A375 (cell line): ENCODE measurements around the gene HLA-DPA1. TPM values are rescaled to one million over a fixed set of nuclear protein-coding genes. Genes with fewer than 3 reads are reported as not detected.

Source experiments
- total RNA-seq: library from RNA; depleted of rRNA; stranded (reverse); fragments of >200 nt; shearing (Covaris generic); gene quantifications from 2 replicates; pipeline ENCODE4 v1.2.3, GENCODE V29; 2014; rRNA removed

HLA-DPA1 gene
- 147 and 155 TPM in 2 replicates for total RNA-seq

GRCh38 chr6:33073431-33073871 is at the start of gene HLA-DPA1:
Gene HLA-DPA1 (minus strand): TSS chr6:33073649.

GRCh38 chr6:33075568-33076405 is 2.3 kb upstream of the HLA-DPA1 start, which contains the start of gene HLA-DPB1:
Gene HLA-DPB1 (plus strand): TSS chr6:33075990. CDS start chr6:33076042, 52 bp downstream.

Other genes with a start within 250 kb of the HLA-DPA1 start
- 55.3 and 58.2 TPM in 2 replicates for gene TAP2, start 234.9 kb downstream of the HLA-DPA1 start, total RNA-seq
- gene PSMB8, start 229.6 kb downstream of the HLA-DPA1 start, total RNA-seq: 57.1 and 59.6 TPM in 2 replicates
- 21.4 and 24.1 TPM in 2 replicates for gene TAP1, start 219.9 kb downstream of the HLA-DPA1 start, total RNA-seq
- gene PSMB9, start 219.5 kb downstream of the HLA-DPA1 start, total RNA-seq: 23.9 and 29.9 TPM in 2 replicates
- gene HLA-DMB, start 132.6 kb downstream of the HLA-DPA1 start, total RNA-seq: 16.0 and 16.5 TPM in 2 replicates
- gene HLA-DMA, start 120.6 kb downstream of the HLA-DPA1 start, total RNA-seq: 46.9 and 55.9 TPM in 2 replicates
- gene BRD2, start 105.1 kb downstream of the HLA-DPA1 start, total RNA-seq: 171 and 216 TPM in 2 replicates
- 4.1 and 4.3 TPM in 2 replicates for gene HLA-DOA, start 64.1 kb downstream of the HLA-DPA1 start, total RNA-seq
- 96.3 and 110 TPM in 2 replicates for gene HLA-DPB1, start 2.3 kb upstream of the HLA-DPA1 start, total RNA-seq
- 4.9 and 7.6 TPM in 2 replicates for gene COL11A2, start 118.8 kb upstream of the HLA-DPA1 start, total RNA-seq
- gene RXRB, start 127.0 kb upstream of the HLA-DPA1 start, total RNA-seq: 23.0 and 23.8 TPM in 2 replicates
- gene SLC39A7, start 127.2 kb upstream of the HLA-DPA1 start, total RNA-seq: 72.3 and 75.1 TPM in 2 replicates
- gene HSD17B8, start 131.0 kb upstream of the HLA-DPA1 start, total RNA-seq: 19.9 and 28.1 TPM in 2 replicates
- gene RING1, start 134.9 kb upstream of the HLA-DPA1 start, total RNA-seq: 33.7 and 37.4 TPM in 2 replicates
- gene VPS52, start 198.2 kb upstream of the HLA-DPA1 start, total RNA-seq: 24.0 and 24.9 TPM in 2 replicates
- 5,548 and 5,916 TPM in 2 replicates for gene RPS18, start 198.4 kb upstream of the HLA-DPA1 start, total RNA-seq
- gene B3GALT4, start 203.5 kb upstream of the HLA-DPA1 start, total RNA-seq: 1.1 and 2.6 TPM in 2 replicates
- 127 and 134 TPM in 2 replicates for gene WDR46, start 215.6 kb upstream of the HLA-DPA1 start, total RNA-seq
- 224 and 227 TPM in 2 replicates for gene PFDN6, start 216.0 kb upstream of the HLA-DPA1 start, total RNA-seq
- 24.5 and 26.1 TPM in 2 replicates for gene RGL2, start 225.3 kb upstream of the HLA-DPA1 start, total RNA-seq
- 29.4 and 33.8 TPM in 2 replicates for gene TAPBP, start 240.4 kb upstream of the HLA-DPA1 start, total RNA-seq
- gene ZBTB22, start 244.1 kb upstream of the HLA-DPA1 start, total RNA-seq: 12.6 and 14.3 TPM in 2 replicates
- gene DAXX, start 249.3 kb upstream of the HLA-DPA1 start, total RNA-seq: 47.5 and 49.4 TPM in 2 replicates